ENCODE measurements around the gene TRAPPC13.

Gene TRAPPC13

DNA sequence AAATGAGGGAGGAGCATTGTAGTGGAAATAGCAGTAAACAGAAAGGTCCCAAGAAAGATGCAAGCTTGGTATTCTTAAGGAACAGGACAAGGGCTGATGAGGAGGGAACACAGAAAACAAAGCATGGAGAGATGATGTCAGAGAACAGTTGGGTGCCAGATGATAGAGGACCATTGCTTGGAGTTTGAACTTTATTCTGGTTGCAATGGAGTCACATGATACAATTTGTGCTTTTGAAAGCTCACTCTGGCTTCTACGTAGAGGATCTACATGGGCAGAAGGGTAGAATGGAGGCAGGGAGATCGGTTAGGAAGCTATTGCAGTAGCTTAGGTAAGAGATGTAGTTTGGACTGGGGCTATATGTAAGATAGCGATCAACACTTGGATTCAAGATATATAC, 57.3 kb downstream of the TRAPPC13 start:
- no peak for DNase-seq (ENCODE audit: low spot score)

DNA sequence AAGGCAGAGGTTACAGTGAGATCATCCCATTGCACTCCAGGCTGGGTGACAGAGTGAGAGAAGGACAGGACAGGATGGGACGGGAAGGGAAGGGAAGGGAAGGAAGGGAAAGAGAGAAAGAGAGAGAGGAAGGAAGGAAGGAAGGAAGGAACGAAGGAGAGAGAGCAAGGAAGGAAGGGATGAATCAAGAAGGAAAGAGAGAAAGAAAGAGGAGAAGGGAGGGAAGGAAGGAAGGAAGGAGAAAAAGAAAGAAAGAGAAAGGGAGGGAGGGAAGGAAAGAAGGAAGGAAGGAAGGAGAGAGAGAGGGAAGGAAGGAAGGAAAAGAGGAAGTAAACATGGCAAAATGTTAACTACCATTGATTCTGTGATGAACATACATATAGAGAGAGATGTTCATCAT, 68.3 kb downstream of the TRAPPC13 start:
- DNase-seq (ENCODE audit: low spot score) = no peak

DNA sequence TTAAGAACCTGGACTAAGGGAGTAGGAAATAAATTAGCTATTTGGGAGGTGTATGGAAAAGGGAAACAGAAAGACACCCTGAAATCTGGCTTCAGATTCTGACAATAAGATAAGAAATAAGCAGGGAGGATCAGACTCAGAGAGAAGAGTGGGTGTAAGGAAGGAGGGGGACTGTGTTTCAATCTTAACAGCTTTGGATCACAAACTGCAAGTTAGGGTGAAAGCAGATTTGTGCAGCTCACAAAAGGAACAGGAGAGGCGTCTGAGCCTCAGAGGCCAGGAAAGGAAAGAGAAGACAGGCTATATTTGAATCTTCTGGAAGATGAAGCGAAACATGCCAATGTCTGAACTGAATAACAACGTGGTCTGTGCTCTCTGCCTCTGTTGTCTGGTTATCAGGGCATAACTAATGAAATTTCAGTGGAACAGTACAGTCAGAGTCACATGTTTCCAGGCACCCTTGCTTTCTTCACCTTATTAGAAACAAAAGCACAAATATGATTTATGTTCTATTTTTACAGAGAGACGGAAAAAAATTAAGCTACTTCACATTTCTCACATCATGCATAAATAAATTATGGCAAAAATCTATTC, 70.4 kb downstream of the TRAPPC13 start:
- peak; percentile 23 for DNase-seq (ENCODE audit: low spot score)

DNA sequence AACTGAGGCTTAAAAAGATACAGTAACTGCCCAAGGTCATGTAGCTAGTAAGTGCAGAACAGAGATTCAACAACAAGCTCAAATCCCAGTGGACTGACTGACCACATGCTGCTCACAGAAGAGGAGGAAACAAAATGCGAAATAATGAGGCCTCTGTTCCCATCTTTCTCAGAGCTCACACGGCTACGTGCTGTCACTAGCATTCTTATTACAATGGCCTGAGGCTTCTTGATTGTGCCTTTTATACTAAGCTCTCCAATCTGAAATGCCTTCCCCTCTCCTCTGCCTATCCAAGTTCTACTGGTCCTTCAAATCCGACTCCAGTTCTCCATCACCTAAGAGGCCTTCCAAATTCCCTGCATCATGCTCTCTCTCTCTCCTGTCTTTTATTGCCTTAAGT, 71.1 kb downstream of the TRAPPC13 start:
- DNase-seq (ENCODE audit: low spot score) = peak; percentile 89

GRCh38 chr5:65696892-65697291, 72.1 kb downstream of the TRAPPC13 start:
- DNase-seq (ENCODE audit: low spot score) = peak; percentile 25

DNA sequence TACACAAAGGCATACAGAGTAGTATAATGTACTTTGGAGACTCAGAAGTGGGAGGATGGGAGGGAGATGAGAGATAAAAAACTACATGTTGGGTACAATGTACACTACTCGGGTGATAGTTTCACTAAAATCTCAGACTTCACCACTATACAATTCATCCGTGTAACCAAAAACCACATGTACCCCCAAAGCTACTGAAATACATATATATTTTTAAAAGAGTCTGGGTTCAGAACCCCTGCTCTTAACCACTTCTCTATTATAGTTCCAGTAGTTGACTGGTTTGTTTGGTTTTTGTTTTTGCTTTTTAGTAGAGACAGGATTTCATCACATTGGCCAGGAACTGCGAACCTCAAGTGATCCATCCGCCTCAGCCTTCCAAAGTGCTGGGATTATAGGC, 74.5 kb downstream of the TRAPPC13 start:
- no peak for DNase-seq (ENCODE audit: low spot score)

DNA sequence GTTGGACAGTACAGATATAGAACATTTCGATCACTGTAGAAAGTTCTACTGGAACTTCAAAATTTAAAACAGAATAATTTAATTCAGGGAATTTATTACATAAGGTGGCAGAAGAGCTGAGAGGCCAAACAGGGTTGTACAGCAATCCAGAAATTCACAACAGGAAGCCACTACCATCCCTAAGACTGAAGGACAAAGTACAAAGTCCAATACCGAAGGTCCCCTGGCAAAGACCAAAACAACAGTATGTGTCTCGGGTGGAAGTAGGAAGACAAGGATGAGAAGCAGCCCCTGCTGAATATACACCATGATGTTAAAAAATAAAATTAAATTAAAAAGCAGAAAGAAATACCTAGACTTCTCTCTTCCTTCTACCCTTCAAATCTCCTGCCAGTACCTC, 77.2 kb downstream of the TRAPPC13 start:
- no peak for DNase-seq (ENCODE audit: low spot score)

DNA sequence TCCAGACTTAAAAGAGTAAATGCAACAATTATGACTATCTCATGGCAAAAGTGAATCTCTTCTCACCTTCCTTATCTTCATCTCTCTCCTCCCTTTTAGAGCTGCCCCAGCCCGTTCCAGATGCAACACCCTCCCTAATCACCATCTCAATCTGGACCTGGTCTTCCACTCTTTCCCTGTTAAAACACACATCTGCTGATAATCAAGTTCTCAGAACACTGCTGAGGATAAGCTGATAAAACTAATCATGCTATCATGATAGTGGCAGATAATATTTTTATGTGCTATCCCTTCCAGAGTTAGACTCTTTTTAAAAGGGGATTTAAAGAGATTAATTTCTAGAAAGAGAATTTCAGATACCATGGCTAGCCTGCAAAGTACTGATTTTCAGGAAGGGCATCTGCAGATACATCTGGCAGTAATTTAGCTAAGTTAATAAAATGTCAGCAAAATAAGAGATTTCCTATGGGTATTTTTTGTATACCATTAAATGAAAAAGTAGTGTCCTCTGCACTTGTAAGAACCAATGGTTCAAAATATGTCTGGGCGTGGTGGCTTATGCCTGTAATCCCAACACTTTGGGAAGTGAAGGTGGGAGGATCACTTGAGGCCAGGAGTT, 79.9 kb downstream of the TRAPPC13 start:
- DNase-seq (ENCODE audit: low spot score) = no peak

DNA sequence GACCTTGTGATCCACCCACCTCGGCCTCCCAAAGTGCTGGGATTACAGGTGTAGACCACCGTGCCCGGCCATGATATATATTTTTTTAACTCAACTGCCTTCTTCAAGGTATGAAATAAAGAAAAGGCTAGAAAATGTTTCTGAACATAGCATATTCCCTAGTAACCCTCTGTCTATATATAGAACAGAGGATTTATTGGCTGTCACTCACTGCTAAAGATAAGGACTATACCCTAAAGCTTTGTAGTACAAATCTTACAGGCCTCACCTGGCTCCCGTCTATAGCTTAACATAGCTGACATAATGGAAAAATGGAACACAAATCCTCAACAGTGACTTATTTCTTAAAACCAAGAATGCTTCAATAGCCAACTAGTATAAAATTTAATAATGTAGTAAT, 82.8 kb downstream of the TRAPPC13 start:
- DNase-seq (ENCODE audit: low spot score) = no peak

DNA sequence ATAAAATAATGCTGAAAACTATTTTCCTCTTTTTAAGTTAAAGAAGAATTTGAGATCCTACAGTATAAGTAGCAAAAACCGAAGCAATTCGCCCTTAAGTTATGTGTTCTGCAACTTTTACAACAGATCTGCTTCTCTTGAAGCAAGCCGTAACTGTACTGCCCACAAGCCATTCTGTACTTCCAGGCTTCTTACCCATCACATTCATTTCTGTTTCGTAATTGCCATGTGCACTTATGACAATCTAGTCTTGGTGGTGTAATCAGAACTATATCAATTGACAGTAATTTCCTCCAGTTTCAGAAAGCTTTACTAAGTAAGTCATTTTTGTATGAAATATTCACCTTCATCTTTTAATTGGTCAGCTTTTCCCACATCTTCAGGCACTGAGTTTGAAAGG, 83.3 kb downstream of the TRAPPC13 start:
- no peak for DNase-seq (ENCODE audit: low spot score)
